ENCODE results near the gene ACTR8. TPM values are rescaled to one million over a fixed set of nuclear protein-coding genes. Genes with fewer than 3 reads are reported as not detected.
"Not testable (repeated sequence)": the region's sequence is repeated elsewhere in the genome, so short reads cannot be mapped to it uniquely, and the experiment has no call there.

ACTR8 gene, protein sequence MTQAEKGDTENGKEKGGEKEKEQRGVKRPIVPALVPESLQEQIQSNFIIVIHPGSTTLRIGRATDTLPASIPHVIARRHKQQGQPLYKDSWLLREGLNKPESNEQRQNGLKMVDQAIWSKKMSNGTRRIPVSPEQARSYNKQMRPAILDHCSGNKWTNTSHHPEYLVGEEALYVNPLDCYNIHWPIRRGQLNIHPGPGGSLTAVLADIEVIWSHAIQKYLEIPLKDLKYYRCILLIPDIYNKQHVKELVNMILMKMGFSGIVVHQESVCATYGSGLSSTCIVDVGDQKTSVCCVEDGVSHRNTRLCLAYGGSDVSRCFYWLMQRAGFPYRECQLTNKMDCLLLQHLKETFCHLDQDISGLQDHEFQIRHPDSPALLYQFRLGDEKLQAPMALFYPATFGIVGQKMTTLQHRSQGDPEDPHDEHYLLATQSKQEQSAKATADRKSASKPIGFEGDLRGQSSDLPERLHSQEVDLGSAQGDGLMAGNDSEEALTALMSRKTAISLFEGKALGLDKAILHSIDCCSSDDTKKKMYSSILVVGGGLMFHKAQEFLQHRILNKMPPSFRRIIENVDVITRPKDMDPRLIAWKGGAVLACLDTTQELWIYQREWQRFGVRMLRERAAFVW
- 52.4 and 59.0 TPM in 2 replicates for total RNA-seq

GRCh38 chr3:53881691-53882593, at the start of gene ACTR8:
TSS of gene ACTR8 (minus strand) at chr3:53882152. CDS start at chr3:53882101, 51 bp downstream.
- H3K4me3 Mint-ChIP-seq (ENCODE audit: low read depth) = peak within 1 kb of the TSS; percentile 99
- H3K9me3 Mint-ChIP-seq = no peaks in the 10 kb centered on the region
- peaks cover 65% of the 10 kb centered on the region for H3K36me3 Mint-ChIP-seq (ENCODE audit: low read depth)
- H3K27ac Mint-ChIP-seq = peak within 1 kb of the TSS; percentile 96
- intact Hi-C loops (cut with micrococcal nuclease) = loop anchor here (1.0 kb wide), 1 partner anchor 9 kb away; the partner anchor contains the start of gene SELENOK
- peaks cover 25% of the 10 kb centered on the region for H3K4me1 Mint-ChIP-seq (ENCODE audit: low read depth)
- peak; percentile 82 for DNase-seq (ENCODE audit: low spot score)
- H3K27me3 Mint-ChIP-seq (ENCODE audit: low read depth) = no peaks in the 10 kb centered on the region

DNA sequence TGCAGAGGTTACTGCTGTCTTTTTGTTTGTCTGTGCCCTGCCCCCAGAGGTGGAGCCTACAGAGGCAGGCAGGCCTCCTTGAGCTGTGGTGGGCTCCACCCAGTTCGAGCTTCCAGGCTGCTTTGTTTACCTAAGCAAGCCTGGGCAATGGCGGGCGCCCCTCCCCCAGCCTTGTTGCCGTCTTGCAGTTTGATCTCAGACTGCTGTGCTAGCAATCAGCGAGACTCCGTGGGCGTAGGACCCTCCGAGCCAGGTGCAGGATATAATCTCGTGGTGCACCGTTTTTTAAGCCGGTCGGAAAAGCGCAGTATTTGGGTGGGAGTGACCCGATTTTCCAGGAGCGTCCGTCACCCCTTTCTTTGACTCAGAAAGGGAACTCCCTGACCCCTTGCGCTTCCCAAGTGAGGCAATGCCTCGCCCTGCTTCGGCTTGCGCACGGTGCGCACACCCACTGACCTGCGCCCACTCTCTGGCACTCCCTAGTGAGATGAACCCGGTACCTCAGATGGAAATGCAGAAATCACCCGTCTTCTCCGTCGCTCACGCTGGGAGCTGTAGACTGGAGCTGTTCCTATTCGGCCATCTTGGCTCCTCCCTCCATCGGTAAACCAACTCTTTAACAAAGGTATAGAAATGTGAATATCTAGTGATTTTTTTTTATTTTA, 45.4 kb upstream of the ACTR8 start:
- H3K36me3 Mint-ChIP-seq (ENCODE audit: low read depth); DNase-seq (ENCODE audit: low spot score); H3K9me3 Mint-ChIP-seq; H3K27ac Mint-ChIP-seq; intact Hi-C loops (cut with micrococcal nuclease); H3K27me3 Mint-ChIP-seq (ENCODE audit: low read depth); H3K4me3 Mint-ChIP-seq (ENCODE audit: low read depth): not testable (repeated sequence)
- peaks cover 14% of the 10 kb centered on the region for H3K4me1 Mint-ChIP-seq (ENCODE audit: low read depth)

DNA sequence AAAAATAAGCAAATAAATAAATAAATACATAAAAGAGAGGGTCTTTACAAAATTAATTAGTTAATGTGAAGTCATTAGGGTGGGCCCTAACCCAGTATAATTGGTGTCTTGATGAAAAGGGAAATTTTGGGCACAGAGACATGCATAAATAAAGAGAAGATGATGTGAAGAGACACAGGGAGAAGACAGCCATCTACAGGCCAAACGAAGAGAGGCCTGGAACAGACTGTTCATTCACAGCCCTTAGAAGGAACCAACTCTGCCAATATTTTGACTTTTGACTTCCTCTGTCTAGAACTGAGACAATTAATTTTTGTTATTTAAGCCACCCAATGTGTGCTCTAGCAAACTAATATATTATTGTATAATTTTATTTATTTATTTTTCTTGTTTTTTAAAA, 39.3 kb upstream of the ACTR8 start:
- H3K36me3 Mint-ChIP-seq (ENCODE audit: low read depth) = no peaks in the 10 kb centered on the region
- no peaks in the 10 kb centered on the region for H3K9me3 Mint-ChIP-seq
- no peak for DNase-seq (ENCODE audit: low spot score)
- intact Hi-C loops (cut with micrococcal nuclease) = no loop called here
- H3K27ac Mint-ChIP-seq = no peak overlapping the region
- H3K4me3 Mint-ChIP-seq (ENCODE audit: low read depth) = no peak overlapping the region
- H3K4me1 Mint-ChIP-seq (ENCODE audit: low read depth) = no peaks in the 10 kb centered on the region
- peaks cover 26% of the 10 kb centered on the region for H3K27me3 Mint-ChIP-seq (ENCODE audit: low read depth)

- Mint-ChIP-seq H3K9me3 (no peaks in the 10 kb centered on the region), H3K4me1 (ENCODE audit: low read depth) (no peaks in the 10 kb centered on the region), H3K27me3 (ENCODE audit: low read depth) (peaks cover 35% of the 10 kb centered on the region), H3K4me3 (ENCODE audit: low read depth) (no peak overlapping the region), H3K27ac (no peak overlapping the region), H3K36me3 (ENCODE audit: low read depth) (no peaks in the 10 kb centered on the region)
- DNase-seq (ENCODE audit: low spot score) = no peak
- intact Hi-C loops (cut with micrococcal nuclease) = no loop called here
Observed at GRCh38 chr3:53919741-53920140, 37.8 kb upstream of the ACTR8 start.

DNA sequence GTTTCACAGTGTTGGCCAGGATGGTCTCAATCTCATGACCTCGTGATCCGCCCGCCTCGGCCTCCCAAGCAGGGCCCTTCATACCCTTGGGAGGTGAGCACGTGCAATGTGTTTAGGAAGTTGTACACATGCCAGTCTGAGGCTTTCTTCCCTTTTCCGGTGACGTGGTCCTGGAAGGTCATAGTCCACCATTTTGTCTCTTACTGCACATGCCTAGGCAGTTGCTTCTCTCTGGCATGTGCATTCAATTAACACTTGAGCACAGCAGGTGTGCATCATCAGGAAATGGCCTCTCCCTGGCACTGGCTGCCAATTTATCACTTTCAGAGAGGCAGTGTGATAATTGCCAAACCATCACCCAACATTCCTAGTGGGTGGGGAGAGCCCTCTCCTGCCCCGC, 31.4 kb upstream of the ACTR8 start:
- no peak for DNase-seq (ENCODE audit: low spot score)
- Mint-ChIP-seq H3K36me3 (ENCODE audit: low read depth) (no peaks in the 10 kb centered on the region), H3K27me3 (ENCODE audit: low read depth) (peaks cover 48% of the 10 kb centered on the region), H3K27ac (no peak overlapping the region), H3K4me3 (ENCODE audit: low read depth) (no peak overlapping the region), H3K9me3 (no peaks in the 10 kb centered on the region), H3K4me1 (ENCODE audit: low read depth) (no peaks in the 10 kb centered on the region)
- intact Hi-C loops (cut with micrococcal nuclease) = no loop called here

DNA sequence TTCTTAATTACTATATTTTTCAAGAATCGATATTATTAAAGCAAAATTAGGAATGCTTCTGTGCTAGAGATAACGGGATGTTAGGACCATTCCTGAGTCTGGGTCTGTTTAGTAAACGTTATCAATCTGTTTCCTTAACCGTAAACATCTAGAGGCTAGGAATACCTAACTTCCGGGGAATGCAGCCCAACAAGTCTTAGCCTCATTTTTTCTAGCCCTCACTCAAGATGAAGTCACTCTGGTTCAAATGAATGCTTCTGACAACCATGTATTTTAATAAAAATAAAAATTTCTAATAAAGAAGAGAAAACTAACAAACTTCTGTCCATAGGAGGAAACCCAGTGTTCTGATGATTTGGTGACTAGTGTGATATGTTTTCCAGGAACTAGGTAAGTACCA, 20.8 kb upstream of the ACTR8 start:
- H3K27me3 Mint-ChIP-seq (ENCODE audit: low read depth) = peaks cover 51% of the 10 kb centered on the region
- H3K9me3 Mint-ChIP-seq = peaks cover 8% of the 10 kb centered on the region
- intact Hi-C loops (cut with micrococcal nuclease) = no loop called here

DNA sequence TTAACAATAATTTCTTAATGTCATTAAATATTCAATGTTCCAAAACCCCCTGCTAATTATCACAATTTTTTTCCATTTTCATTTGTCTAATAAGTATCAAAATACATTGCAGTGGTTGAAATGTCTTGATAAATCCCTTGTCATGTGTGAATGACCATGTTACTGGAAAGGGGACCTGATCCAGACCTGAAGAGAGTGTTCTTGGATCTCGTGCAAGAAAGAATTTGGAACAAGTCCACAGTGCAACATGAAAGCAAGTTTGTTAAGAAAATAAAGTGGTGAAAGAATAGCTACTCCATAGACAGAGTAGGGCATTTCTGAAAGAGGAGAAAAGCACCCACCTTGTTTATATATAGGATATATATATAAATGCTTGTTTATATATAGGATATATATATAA, 20.1 kb upstream of the ACTR8 start:
- H3K27me3 Mint-ChIP-seq (ENCODE audit: low read depth) = peaks cover 52% of the 10 kb centered on the region
- intact Hi-C loops (cut with micrococcal nuclease) = no loop called here
- DNase-seq (ENCODE audit: low spot score) = no peak
- H3K9me3 Mint-ChIP-seq = peaks cover 8% of the 10 kb centered on the region
- H3K27ac Mint-ChIP-seq = no peak overlapping the region
- no peaks in the 10 kb centered on the region for H3K4me1 Mint-ChIP-seq (ENCODE audit: low read depth)
- no peaks in the 10 kb centered on the region for H3K36me3 Mint-ChIP-seq (ENCODE audit: low read depth)
- H3K4me3 Mint-ChIP-seq (ENCODE audit: low read depth) = no peak overlapping the region

More for the DNA sequence above, 20.8 kb upstream of the ACTR8 start:
- Mint-ChIP-seq H3K36me3 (ENCODE audit: low read depth) (no peaks in the 10 kb centered on the region), H3K4me1 (ENCODE audit: low read depth) (no peaks in the 10 kb centered on the region), H3K4me3 (ENCODE audit: low read depth) (no peak overlapping the region), H3K27ac (no peak overlapping the region)
- no peak for DNase-seq (ENCODE audit: low spot score)

GRCh38 chr3:53900666-53901331, 18.8 kb upstream of the ACTR8 start:
- peaks cover 48% of the 10 kb centered on the region for H3K27me3 Mint-ChIP-seq (ENCODE audit: low read depth)

GRCh38 chr3:53899750-53900149, 17.8 kb upstream of the ACTR8 start:
- Mint-ChIP-seq H3K9me3 (no peaks in the 10 kb centered on the region), H3K27ac (no peak overlapping the region), H3K4me3 (ENCODE audit: low read depth) (no peak overlapping the region), H3K4me1 (ENCODE audit: low read depth) (no peaks in the 10 kb centered on the region), H3K36me3 (ENCODE audit: low read depth) (no peaks in the 10 kb centered on the region), H3K27me3 (ENCODE audit: low read depth) (peaks cover 50% of the 10 kb centered on the region)
- no peak for DNase-seq (ENCODE audit: low spot score)
- intact Hi-C loops (cut with micrococcal nuclease) = no loop called here

More at GRCh38 chr3:53900666-53901331, 18.8 kb upstream of the ACTR8 start:
- H3K4me1 Mint-ChIP-seq (ENCODE audit: low read depth) = no peaks in the 10 kb centered on the region
- H3K9me3 Mint-ChIP-seq = no peaks in the 10 kb centered on the region
- no peak overlapping the region for H3K27ac Mint-ChIP-seq
- intact Hi-C loops (cut with micrococcal nuclease) = no loop called here
- no peak overlapping the region for H3K4me3 Mint-ChIP-seq (ENCODE audit: low read depth)
- no peak for DNase-seq (ENCODE audit: low spot score)
- no peaks in the 10 kb centered on the region for H3K36me3 Mint-ChIP-seq (ENCODE audit: low read depth)

DNA sequence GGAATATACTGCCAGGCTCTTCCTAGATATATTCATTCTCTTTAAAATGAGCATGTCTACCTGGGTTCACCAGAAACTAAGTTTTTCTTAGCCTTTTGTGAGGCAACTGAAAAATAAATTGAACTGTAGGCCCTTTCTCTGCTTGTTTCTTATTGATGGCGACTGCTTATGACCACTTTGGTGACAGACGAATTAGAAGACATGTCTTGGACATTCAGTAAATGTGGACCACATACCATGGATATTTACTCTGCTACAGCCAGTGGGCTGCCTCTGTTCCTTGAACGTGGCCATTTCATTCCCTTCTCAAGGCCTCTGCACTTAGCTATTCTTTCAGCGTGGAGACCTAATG, 10.3 kb upstream of the ACTR8 start:
- DNase-seq (ENCODE audit: low spot score) = no peak
- intact Hi-C loops (cut with micrococcal nuclease) = loop anchor here (5.0 kb wide), 1 partner anchor 165 kb away; no protein-coding TSS in a partner anchor

DNA sequence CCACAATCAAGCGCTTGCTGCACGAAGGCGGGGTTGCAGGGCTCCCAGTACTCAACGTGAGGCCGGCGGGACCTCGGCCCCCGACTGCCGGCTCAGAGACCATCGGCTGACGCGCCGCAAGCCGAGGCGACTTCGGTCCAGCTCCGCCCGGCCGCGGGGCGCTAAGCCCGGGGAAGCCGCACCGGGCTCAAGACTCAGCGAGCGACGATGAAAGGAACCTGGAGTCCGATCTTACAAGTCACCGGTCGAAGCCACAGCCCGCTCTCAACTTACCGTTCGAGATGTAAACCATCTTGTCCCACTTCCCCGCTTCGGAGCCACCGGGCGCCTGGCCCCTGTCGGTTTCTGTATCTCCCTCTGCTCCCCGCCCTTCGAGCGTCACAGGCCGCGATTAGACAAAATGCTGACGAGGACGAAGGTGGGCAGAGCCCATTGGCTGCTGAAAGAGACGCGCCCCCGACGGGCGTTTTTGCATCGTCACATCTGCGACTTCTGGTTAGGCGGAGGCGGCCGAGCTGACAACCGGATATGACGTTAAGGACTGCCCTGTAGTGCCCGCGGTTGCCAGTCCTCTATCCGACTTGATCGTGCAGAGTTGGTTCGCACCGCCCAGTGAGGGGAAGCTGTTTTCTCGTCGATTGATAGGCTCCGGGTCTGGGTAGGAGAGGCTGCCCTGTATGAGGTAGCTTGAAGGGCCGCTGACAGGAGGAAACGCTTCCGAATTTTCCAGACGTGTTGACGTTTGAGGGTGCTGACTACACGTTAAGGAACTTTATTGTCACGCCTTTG, 9.7 kb upstream of the ACTR8 start, which contains the start of gene SELENOK:
Gene SELENOK (minus strand): TSS at position 363 of the 789 bp plus-strand sequence.
- peak within 1 kb of the TSS; percentile 93 for H3K4me3 Mint-ChIP-seq (ENCODE audit: low read depth)
- peaks cover 19% of the 10 kb centered on the region for H3K27me3 Mint-ChIP-seq (ENCODE audit: low read depth)
- peak within 1 kb of the TSS; percentile 97 for H3K27ac Mint-ChIP-seq
- peak; percentile 98 for DNase-seq (ENCODE audit: low spot score)
- peaks cover 52% of the 10 kb centered on the region for H3K36me3 Mint-ChIP-seq (ENCODE audit: low read depth)
- peaks cover 47% of the 10 kb centered on the region for H3K4me1 Mint-ChIP-seq (ENCODE audit: low read depth)
- H3K9me3 Mint-ChIP-seq = no peaks in the 10 kb centered on the region
- intact Hi-C loops (cut with micrococcal nuclease) = loop anchor here (1.0 to 5.0 kb wide), 4 partner anchors 9 to 545 kb away; partner anchors contain the start of genes ACTR8 and DCP1A

More for the DNA sequence above, 10.3 kb upstream of the ACTR8 start:
- H3K4me1 Mint-ChIP-seq (ENCODE audit: low read depth) = peaks cover 42% of the 10 kb centered on the region
- peaks cover 24% of the 10 kb centered on the region for H3K27me3 Mint-ChIP-seq (ENCODE audit: low read depth)
- H3K9me3 Mint-ChIP-seq = no peaks in the 10 kb centered on the region
- H3K36me3 Mint-ChIP-seq (ENCODE audit: low read depth) = peaks cover 46% of the 10 kb centered on the region
- peak overlapping the region; percentile 93 for H3K4me3 Mint-ChIP-seq (ENCODE audit: low read depth)
- peak overlapping the region; percentile 97 for H3K27ac Mint-ChIP-seq

Measured in activated T-helper 2 cell treated with anti-CD3 and anti-CD28 coated beads, Interferon-gamma antibody, Interleukin-2, Interleukin-4, amounts not matched to agents 10 μg/mL and 5 μg/mL and 100 μg/mL, durations not matched to agents 14 hours and 24 hours and 36 hours (primary cell).